NCI-H1417 (cell line): ENCODE data around the gene MEX3D.

Experiments used
- DNase-seq, 3 experiments: peaks; one replicate each; lab custom pipeline; 2025; lab: John Stamatoyannopoulos, UW

MEX3D gene

DNA sequence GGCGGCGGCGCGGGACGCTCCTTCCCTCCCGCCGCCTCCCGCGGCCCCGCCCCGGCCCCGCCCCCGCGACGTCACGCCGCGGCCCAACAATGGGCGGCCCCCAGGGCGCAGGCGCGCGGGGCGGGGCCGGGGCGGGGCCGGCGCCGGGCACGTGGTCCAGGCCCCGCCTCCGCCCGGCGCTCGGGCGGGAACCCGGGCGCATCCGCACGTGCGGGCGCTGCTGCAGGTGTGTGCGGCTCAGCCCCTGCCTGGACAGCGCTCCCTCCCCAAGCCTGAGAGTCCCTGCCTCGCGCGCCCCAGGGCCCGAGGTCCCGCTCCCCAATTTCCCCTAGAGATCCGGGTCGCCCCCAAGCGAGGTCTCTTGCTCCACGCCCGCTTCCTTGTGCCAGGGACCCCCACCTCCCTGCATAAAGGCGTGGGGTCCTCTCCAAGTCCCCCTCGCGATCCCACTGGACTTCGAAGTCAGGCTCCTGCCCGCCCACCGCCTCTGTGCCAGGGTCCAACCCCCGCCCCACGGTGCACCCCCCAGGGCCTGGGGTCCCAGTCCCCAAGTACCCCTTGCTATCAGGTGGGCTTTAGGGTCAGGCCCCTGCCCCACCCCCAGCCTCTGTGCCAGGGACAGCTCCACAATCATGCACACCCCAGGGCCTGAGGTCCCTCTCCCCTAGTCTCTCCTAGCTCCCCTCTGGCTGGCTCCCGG, at the start of gene MEX3D:
Gene MEX3D (minus strand): TSS at position 6 of the 700 bp plus-strand sequence. CDS start 267 bp downstream, outside the sequence.
- DNase-seq: peak; percentile 79 to 92 (median 87)

DNA sequence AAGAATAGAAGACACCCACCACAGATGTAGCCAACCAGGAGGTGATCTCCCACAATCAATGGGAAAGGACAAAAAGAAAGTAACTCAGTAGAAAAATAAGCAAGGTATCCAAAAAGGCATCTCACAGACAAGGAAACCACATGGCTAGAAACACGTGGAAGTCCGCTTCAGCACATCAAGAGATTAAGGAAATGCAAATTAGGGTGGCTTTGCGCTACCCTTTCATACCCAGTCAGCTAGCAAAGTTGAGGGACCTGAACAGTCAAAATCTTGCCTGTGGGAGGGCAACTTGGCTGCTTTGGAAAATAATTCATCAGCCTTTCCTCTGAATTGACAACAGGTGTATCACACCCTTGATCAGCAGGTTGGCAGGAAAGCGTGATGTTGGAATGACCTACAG, 48.8 kb upstream of the MEX3D start:
- DNase-seq: no peak

DNA sequence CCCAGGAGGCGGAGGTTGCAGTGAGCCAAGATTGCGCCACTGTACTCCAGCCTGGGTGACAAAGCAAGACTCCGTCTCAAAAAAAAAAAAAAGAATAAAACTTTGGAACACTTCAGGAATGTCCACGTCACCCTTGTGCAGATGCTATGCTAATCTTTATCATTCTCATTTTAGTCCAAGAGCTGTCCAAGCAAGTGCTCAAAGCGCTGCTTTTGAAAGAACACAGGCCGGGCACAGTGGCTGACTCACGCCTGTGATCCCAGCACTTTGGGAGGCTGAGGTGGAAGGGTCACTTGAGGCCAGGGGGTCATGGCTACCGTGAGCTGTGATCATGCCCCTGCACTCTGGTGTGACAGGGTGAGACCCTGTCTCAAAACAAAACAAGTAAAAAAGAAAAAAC, 48.3 kb upstream of the MEX3D start:
- no peak for DNase-seq

DNA sequence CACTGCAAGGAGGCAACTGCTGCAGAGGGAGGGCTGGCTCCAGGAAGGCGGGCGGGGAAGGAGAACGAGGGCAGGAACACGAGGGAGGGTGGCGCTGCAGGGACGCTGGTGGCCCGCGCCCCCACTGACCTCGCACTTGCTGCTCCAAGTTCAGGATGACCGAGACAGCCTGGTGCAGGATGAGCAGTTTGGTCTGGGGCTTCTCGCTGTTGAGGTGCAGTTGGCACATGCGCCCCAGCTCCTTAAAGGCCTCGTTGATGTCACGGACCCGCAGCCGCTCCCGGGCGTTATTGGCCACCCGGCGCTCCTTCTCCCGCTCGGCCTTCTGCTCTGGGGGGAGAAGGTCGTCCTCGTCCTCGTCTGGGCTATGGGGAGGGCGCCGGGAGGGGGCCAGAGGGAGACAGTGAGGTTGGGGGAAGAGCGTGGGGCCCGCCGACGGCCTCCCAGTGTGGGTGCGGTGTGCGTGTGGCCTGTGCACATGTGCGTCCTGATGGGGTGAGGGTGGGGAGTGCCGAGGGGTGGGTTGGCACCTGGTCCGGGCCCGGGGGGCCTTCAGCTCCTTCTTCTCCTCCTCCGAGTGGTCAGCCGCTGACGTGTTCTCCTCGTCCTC, 47.1 kb upstream of the MEX3D start:
- no peak for DNase-seq

DNA sequence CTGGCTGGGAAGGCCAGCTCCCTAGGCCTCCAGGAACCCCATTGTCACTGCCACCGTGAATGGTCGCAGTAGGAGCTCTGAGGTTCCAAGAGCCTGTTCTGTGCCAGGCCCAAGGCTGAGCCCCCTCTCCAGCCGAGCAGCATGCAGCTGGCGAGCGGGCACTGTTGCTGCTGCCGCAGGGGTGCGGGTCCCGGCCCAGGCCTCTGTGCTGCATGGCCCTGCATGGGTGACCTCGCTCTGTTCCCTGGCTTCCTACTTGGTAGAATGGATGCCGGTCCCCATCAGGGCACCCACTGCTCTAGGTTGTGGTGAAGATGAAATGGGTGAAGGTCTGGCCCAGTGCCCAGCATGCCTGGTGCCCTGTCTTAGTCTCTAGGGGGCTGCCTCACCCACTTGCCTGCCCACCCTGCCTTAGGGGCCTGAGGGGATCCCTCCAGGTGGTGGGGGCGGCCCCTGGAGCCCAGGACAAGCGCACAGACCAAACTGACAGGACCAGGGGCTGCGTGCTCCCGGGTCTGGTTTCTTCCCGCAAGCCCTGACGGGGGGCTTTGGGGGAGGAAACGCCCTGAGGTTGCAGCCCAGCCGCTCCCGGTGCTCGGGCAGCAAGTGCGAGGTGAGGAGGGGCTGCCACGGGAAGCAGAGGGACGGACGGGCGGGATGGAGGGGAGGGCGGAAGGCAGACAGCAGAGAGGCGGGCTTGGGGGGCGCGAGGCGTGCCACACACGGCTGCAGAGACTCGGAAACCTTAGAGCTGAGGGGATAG, 45.9 kb upstream of the MEX3D start:
- no peak for DNase-seq

DNA sequence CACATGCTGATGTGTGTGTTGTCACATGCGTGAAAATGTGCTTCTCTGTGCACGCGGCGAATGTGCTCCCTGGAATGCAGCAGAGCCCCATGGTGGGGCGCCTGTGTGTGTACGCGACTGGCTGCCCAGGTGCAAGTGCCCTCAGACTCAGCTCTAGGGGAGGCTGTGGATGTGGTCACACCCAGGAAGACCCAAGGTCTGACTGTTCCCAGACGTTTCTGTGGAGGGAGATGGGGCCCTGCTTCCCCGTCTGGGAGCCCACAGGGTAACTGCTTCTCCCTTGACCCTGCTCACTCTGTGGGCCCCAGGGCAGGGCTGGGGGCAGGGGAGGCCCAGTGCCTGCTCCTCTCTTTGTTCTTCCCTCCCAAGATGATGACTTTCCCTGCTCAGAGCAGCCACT, 45.0 kb upstream of the MEX3D start:
- DNase-seq: no peak

DNA sequence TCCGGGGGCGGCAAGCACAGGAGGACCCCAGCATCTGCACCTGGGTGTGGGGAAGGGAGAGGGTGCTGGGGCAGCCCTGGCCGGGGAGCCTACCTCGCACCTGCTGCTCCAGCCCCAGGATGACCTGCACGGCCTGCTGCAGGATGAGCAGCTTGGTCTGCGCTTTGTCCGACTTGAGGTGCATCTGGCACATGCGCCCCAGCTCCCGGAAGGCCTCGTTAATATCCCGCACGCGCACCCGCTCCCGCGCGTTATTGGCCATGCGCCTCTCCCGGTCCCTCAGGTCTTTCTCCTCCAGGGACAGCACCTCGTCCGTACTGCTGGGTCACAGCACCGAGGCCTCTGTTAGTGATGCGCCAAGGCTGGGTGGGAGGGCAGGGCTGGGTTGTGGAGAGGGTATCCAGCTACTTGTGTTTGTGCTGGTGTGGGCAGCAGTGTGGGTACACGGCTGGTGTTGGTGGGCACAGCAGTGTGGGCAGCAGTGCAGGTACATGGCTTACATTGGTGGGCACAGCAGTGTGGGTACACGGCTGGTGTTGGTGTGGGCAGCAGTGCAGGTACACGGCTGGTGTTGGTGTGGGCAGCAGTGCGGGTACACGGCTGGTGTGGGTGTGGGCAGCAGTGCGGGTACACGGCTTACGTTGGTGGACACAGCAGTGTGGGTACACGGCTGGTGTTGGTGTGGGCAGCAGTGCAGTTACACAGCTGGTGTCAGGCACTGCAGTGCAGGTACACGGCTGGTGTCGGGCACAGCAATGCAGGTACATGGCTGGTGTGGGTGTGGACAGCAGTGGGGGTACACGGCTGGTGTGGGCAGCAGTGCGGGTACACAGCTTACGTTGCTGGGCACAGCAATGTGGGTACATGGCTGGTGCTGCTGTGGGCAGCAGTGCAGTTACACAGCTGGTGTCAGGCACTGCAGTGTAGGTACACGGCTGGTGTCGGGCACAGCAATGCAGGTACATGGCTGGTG, 44.3 kb upstream of the MEX3D start:
- no peak for DNase-seq

DNA sequence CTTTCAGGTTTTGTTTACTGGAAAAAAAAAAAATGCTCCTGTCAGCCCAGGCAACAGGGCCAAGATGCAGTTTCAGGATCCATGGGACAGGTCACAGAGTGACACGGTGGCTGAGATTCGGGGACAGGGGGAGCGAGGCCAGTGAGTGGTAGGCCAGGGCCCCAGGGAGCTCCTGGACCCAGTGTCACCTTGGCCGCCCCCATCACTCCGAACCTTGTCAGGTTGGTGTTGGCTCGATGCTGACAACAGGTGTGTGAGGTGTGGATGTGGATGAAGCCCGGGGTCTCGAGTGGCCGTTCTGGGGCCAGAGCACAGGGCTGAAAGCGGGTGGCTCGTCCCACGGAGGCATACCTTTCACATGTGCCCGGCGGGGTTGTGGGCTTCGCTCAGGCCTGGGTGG, 43.2 kb upstream of the MEX3D start:
- no peak for DNase-seq

DNA sequence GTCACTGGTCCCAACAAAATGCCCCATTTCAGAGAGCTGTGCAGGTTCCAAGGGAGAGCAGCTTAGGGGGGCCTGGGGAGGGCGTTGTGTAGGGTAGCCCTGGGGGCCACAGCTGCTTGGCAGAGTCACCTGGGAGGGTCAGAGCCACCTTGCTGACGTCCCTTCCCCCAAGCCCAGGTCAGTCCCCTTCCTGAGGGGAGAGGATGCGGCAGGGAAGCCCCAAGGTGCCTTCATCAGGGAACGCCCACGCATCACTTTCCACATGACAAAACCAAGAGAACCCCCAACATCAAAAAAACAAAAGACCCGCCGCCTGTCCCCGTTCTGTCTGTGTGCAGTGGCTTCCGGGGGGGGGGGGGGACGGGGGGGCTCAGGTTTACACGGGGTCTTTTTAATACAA, 42.5 kb upstream of the MEX3D start:
- DNase-seq: no peak

DNA sequence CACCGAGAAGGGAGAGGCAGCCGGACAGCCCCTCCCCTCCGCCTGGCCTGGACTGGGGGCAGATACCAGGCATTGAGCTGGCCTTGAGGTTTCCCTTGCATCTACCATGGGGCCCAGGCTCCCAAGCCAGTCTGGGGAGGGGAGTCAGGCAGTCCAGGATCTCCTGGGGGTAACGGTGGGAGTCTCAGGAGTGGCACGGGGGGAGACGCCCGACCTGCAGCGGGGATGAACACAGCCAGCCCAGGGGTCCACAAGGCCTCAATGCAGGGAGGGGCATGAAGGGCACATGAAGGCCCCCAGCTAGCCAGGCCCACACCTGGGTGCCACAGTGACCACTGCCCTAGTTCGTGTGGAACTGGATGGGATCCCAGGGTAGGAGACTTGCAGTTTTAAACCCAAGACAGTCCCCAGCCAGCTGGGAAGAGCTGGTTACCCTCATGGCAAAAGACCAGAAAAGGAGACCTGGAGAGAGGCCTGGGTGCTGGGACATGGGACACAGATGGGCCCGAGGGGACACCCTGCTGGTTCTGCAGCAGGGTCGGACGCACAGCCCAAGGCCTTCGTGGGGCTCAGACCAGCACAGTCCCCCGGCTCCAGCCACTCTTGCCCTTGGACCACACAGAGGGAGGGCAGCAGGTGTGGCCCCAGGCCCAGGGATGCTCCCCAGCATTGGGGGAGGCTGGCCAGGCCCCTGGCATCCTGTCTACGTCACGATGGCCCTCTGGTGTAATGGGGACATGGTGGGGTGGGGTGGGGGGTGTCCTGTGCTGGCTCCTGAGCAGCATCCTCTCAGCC, 41.8 kb upstream of the MEX3D start:
- no peak for DNase-seq

DNA sequence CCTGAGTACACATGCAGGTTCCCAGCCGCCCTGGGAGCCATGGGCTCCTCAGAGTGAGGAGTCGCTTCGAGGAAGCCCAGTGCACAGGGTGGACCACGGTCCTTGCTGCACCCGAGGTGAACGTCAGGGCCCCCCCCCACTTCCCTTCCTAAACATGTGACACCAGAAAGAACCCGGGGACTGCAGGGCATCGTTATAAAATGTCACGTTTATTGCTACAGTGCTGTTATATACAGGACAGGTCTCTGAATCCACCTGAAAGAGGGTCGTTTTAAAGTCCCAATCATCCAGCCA, 40.9 kb upstream of the MEX3D start:
- no peak for DNase-seq

DNA sequence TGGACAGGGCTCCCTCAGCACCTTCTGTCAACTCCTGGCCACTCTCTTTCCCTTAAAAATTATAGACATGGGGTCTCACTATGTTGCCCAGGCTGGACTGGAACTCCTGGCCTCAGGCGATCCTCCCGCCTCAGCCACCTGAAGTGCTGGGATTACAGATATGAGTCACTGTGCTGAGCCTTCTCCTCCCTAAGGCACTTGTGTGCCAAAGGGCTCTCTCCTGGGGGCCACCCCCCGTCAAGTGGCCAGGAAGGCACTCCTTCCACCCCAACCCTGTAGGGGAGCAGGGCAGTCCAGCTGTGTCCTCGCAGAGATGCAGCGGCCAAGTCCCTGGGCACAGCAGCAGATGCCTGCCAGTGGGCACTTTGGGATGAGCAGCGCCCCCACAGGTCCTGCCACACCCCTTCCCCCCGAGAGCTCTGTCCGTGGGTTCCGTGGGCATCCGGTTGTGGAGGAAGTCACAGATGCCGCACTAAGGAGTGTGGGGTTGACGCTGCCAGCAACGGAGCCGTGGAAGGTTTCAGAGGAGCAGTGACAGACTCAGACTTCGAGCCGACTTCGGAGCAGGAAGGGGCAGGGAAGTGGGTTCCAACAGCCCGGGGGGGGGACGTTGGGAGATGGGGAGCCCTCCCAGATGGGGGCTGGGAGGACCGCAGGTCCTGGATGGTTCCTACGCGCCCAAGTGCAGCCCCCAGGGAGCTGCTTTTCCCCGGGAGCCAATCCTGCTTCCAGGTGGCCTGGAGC, 40.4 kb upstream of the MEX3D start:
- no peak for DNase-seq

DNA sequence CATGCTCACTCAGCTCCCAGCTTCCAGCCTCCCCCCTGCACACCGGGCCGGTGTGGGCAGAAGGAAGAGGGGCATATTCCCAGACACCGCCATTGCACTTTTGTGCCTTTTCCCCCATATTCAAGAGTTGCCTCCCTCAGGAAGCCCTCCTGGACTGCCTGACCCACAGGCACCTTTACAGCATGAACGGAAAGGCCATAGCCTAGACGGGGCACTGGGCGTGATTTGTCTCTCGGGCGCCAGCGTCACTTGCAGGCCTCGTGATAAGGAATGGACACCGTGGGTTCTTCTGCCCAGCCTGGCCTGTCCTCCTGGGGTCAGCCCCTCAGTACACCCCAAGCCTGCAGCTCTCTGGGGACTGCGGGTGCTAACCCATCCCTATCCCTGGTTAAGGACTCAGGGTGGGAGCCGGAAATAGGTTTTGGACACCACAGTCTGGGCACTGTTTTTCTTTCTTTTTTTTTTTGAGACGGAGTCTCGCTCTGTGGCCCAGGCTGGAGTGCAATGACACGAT, 38.1 kb upstream of the MEX3D start:
- no peak for DNase-seq

DNA sequence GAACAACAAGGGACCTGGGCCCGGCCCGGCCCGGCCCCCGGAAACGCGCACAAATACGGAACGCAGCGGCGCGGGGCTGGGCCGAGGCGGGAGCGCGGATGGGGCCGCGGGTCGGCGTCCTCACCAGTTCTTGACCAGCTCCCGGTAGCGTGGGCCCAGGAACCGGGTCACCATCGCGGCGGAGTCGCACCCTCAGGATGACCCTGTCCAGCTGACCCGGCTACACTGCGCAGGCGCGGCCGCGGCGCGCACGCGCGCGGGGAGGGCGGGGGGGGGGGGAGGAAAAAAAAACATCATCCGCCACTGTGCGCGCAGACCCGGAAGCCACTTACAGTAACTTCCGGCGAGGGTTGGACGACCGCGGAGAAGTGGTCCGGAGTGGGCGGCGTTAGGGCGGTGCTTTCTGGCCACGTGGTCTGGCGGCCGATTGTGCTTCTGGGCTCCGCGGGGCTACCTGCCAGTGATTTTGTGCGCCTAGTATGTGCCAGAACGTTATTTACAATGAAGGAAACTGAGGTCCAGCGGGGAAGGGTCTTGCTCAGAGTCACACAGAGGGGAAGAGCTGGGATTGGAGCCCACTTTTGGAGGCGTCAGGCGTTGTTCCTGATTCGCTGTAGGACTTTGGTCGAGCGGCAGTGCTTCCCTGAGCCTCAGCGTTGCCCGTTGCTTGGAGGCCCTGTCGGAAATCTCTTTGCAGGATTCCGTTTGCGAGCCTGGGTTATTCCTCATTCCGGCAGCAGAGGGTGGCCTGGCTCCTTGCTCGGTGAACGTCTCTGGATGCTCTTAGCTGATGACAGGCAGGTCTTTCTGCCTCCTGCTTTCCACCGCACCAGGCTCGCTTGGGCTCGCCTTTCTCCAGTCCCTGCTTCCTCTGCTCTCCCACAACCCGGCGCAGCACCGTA, 37.4 kb upstream of the MEX3D start, which contains the start of gene UQCR11:
Gene UQCR11 (minus strand): TSS at position 227 of the 902 bp plus-strand sequence. CDS start 53 bp downstream, at position 174.
- DNase-seq: peak; percentile 96 to 98 (median 98)

DNA sequence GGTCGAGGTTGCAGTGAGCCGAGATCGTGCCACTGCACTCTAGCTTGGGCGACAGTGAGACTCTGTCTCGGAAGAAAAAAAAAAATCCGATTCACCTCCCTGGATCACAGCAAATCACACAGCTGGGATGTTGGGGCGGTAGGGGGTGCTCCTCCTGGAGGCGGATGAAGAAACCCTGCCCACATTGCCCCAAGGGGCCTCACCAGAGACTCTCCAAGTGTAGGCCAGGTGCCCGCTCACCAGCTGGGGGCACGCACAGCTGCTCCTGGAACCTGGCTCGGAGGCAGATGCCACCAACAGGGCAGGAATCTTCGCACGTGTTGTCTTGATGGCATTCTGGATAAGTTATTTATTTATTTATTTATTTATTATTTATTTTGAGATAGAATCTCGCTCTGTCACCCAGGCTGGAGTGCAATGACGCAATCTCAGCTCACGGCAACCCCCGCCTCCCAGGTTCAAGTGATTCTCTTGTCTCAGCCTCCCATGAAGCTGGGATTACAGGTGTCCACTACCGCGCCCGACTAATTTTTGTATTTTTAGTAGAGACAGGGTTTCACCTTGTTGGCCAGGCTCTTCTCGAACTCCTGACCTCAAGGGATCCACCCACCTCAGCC, 34.1 kb upstream of the MEX3D start:
- DNase-seq: no peak

DNA sequence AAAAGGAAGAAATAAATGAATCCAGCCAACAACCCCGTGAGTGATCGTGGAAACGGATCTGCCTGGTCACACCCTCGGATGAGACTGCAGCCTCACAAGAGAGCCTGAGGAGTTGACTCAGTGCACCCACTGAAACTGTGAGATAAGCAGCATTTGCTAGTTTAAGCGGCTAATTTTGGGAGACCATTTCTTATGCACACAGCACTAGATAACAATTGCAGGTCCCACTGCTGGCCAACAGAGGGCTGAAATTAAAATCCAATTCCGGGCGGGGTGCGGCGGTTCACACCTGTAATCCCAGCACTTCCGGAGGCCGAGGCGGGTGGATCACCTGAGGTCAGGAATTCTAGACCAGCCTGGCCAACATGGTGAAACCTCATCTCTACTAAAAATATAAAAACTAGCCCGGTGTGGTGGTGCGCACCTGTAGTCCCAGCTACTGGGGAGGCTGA, 33.5 kb upstream of the MEX3D start:
- DNase-seq: no peak

DNA sequence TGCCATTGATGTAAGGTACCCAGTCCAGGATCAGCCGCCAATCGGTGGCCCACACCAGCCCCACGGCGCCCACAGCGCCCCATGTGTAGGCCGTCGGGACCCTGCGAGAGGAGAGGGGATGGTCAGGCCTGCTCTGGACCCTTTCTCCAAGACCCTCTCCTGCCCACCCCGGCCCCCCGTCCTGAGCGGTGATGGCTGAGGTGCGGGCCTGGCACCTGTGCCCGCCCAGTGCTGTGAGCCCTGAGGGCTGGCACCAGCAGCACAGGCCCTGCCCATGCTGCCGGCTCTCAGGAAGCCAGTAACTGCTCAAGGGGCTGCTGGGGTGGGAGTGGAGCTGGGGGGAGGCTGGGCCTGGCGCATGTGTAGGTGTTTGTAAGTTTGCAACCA, 31.3 kb upstream of the MEX3D start:
- no peak for DNase-seq

DNA sequence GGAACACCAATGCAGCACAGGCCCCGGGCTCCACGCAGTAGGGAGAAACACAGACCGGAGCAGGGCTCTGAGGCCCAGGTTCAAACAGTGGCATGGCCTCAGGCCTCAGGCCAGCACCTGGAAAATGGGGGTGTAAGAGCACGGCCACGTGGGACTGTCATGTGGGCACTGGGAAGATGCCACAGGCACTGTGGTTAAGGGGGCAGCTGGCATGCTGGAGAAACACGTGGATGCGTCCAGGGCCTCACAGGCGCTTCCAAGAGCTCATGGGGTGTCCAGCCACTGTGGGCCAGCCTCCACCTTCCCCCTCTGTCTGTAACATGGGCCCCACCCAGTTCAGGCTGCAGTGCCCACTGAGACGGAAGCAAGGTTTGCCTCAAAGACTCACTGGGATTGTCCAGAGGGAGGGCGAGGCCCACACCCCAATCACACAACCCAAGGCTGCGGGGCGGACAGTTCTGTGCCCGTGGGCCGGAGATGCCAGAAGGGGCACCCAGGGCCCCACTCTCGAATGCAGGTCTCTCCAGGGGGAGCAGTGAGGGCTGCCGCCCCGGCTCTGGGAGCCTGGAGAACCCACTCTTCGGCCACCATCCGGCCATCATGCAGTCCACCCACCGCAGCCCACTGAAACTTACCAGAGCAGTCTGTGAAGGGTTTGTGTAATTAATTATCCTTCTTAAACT, 30.8 kb upstream of the MEX3D start:
- DNase-seq: no peak
